AG09309 (cell line): ENCODE results near the gene XAGE3.
"Not testable (repeated sequence)": the region's sequence is repeated elsewhere in the genome, so short reads cannot be mapped to it uniquely, and the experiment has no call there.

Source experiments
- DNase-seq: peaks from one replicate; pipeline ENCODE4 v3.0.0-alpha.2; 2010; ENCODE audit warnings: low read depth
- H3K4me3 ChIP-seq: 2 replicates; pipeline ENCODE4 v1.5.1; 2011; ENCODE audit warnings: mild to moderate bottlenecking, low read depth, low read length, moderate library complexity; ENCODE audit not compliant: control insufficient read depth
- TF ChIP-seq, protein P1 (sequence below): IDR thresholded peaks from 2 replicates; pipeline ENCODE4 v1.5.1; 2011; ENCODE audit warnings: mild to moderate bottlenecking, low read depth, low read length, inconsistent platforms; ENCODE audit not compliant: insufficient read depth, control insufficient read depth; ENCODE audit errors: missing control alignments

The XAGE3 gene

DNA sequence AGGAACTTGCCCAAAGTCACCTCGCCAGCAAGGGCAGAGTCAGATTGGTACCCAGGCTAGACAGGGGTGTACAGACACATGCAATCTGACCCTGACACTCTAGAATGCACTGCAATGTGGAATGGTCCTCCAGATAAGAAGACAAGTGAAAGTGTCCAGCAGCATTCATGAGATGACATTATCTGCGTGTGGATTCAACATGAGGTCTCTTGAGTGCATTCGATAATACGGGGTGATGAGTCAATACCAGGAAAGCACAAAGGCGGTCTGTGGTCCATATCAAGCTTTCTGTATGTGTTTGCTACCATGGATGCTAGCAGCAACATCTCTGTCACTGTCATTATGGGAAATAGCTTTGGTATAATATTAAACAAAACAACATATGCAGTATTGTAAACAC is 6.8 kb upstream of the XAGE3 start:
- DNase-seq, result no peak
- TF ChIP-seq, protein P1, sequence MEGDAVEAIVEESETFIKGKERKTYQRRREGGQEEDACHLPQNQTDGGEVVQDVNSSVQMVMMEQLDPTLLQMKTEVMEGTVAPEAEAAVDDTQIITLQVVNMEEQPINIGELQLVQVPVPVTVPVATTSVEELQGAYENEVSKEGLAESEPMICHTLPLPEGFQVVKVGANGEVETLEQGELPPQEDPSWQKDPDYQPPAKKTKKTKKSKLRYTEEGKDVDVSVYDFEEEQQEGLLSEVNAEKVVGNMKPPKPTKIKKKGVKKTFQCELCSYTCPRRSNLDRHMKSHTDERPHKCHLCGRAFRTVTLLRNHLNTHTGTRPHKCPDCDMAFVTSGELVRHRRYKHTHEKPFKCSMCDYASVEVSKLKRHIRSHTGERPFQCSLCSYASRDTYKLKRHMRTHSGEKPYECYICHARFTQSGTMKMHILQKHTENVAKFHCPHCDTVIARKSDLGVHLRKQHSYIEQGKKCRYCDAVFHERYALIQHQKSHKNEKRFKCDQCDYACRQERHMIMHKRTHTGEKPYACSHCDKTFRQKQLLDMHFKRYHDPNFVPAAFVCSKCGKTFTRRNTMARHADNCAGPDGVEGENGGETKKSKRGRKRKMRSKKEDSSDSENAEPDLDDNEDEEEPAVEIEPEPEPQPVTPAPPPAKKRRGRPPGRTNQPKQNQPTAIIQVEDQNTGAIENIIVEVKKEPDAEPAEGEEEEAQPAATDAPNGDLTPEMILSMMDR, result no peak
- no peak overlapping the region for H3K4me3 ChIP-seq

DNA sequence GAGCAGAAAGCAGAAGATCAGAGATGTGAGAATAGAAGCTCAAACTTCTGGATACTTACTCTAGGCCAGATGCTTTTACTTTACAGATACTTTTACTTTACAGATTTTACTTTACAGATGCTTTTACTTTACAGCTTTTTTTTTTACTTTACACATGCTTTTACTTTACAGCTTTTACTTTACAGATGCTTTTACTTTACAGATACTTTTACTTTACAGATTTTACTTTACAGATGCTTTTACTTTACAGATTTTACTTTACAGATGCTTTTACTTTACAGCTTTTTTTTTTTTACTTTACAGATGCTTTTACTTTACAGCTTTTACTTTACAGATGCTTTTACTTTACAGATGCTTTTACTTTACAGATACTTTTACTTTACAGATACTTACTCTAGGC is 5.9 kb upstream of the XAGE3 start:
- not testable (repeated sequence) for H3K4me3 ChIP-seq, DNase-seq

DNA sequence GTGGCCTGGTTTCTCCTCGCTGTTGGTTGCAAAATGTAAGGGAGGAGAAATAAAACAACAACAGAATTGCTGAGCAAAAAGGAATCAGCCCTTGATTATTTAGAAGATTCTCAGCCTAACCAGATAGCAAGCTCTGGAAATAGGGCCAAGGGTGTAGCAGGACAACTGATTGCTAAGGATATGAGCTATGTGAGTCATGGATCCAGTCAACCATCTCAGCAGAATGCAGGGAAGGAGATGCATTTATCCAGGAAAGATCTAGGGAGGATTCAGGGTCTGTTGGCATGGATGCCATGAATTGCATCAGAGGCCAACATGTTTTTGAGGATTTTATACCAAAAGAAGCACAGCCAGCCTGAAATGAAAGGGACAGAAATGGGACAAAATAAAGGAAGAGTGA is 2.2 kb upstream of the XAGE3 start:
- DNase-seq, result no peak
- TF ChIP-seq, protein P1, result no peak
- H3K4me3 ChIP-seq, result no peak overlapping the region

DNA sequence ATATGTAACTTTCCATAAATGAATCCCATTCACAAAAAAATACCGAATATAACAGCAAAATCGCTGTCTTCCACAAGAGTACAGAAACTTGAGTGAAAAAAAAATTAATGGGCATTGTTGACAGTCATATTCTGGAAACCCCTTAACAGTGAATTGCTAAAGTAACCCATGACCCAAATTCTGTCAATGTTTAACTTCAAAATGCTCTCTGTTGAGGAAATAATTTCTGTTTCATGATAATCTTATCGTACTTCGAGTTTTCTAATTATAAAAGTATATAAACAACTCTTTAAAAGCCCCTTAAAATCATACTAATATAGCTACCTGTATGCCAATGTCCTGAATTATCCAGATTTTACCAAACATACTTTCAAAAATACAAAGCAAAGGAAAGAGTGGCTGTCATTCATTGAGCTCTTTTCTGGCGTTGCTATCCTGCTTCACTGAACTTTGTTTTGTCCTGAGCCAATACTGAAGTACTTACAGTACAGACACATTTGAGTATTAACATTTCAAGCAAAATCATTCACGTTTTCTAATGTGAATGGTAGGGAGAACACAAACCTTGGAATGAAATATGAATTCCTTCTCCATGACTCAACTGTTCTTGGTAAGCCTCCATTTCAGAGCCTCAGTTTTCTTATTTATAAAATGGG is 2.4 kb downstream of the XAGE3 start:
- TF ChIP-seq, protein P1, result no peak
- DNase-seq, result no peak
- no peak overlapping the region for H3K4me3 ChIP-seq

DNA sequence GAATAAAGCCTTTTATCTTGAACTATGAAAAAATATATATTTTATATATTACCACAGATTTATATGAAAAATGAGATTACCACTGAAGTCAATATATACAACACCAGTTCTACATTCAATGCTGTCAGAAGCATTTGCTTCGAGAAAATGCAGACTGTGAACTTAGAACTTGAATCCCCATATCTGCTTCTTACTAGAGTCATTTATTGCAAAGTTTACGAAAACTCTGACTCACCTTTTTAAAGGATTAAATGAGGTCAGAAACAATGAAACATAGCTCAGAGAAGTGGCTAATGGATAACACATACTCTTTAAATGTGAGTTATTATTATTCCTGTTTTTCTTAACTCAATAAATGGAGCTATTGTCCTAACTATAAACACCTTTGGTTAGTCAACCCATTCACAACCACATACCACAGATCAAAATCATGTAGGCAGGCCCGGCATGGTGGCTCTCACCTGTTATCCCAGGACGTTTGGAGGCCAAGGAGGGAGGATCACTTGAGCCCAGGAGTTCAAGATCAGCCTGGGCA is 10.8 kb downstream of the XAGE3 start:
- H3K4me3 ChIP-seq, DNase-seq: not testable (repeated sequence)

DNA sequence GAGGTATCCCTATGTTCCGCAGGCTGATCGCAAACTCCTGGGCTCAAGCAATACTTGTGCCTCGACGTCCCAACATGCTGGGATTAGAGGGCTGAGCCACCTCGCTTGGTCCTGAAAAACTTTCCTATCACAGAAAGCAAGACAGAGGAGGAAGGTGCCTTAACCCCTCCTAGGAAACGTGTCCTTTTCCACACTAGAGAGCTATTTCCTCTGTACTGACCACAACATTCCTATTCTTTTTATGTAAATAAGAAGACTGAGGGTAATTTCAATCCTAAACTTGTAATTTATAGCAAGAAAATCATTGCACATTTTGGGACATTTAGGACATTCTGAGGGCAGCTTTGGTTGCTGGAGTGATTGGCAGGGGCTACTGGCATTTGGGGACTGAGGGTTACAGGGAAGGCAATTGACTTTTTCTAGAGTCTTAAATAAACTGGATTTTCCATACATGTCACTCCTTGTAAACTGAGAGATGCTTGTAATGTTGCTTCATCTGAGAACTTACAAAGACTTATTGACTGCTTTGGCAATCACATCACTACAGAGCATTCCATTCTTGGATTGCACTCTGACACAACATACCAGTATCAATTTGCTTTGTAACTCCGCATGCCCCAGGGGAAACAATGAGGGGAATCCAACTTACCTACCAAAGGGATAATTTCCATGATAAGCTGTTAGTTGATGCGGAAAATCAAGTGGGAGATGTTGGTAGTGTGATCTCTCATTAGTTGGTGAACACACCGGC is 15.6 kb downstream of the XAGE3 start:
- H3K4me3 ChIP-seq, result no peak overlapping the region
- TF ChIP-seq, protein P1, result no peak
- DNase-seq, result no peak

DNA sequence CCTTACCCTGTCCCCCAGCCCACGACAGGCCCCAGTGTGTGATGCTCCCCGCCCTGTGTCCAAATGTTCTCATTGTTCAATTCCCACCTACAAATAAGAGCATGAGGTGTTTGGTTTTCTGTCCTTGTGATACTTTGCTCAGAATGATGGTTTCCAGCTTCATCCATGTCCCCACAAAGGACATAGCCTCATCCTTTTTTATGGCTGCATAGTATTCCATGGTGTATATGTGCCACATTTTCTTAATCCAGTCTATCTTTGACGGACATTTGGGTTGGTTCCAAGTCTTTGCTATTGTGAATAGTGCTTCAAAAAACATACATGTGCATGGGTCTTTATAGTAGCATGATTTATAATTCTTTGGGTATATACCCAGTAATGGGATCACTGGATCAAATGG is 24.3 kb downstream of the XAGE3 start:
- DNase-seq, result not testable (repeated sequence)

DNA sequence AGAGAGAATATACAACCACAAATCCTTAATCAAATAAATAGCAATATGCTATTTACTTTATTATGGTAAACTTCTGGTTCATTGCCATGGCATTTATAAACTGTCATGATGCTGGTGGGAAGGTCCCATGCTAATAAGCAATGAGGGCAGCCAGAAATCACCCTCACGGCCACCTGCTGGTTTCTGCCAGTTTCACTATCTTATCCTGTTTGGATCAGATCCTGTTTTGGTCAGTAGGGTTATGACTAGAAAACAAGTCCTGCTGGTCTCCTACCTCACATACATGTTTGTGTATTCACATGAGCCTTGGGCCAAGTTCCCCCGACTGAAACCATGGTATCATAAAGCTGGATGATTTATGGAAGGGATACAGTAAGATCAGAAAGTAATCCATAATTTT is 28.7 kb downstream of the XAGE3 start:
- no peak for DNase-seq
- TF ChIP-seq, protein P1, result no peak

More for the DNA sequence above, 24.3 kb downstream of the XAGE3 start:
- not testable (repeated sequence) for H3K4me3 ChIP-seq

More for the DNA sequence above, 28.7 kb downstream of the XAGE3 start:
- no peak overlapping the region for H3K4me3 ChIP-seq
